ENCODE results near the gene ARL14. TPM values are rescaled to one million over a fixed set of nuclear protein-coding genes. Genes with fewer than 3 reads are reported as not detected.
A peak's percentile ranks its signal among the peaks of the same experiment; 100 is the strongest.

ARL14 gene
- total and polyA plus RNA-seq, 2 of the 13 experiments (the other 11 are each of a cell fraction or from before 2014, with no cell fraction given) = 0.11 TPM; not detected in 1

DNA sequence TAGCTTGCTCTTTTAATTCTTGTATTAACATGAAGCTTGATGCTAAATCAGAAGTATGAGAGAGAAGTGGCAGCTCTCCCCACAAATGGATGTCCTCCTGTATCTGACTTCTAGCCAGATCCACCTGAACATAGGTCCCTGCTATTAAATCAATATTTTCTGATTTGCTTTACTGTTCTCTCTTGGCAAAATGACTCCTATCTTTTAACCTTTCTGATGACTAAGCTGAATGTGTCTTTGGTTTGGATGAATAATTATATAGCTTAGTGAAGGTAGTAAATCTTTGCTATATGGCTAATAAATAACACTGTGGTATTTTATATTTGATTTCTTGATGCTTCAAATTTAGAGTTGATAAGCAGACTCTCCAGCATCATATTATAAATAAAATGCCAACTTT is 28.3 kb upstream of the ARL14 start:
- no TSS peak for BruUV-seq (replicated peaks)
- DNase-seq (ENCODE audit: low spot score) = no peak
- no peak for FAIRE-seq
- H3K27me3 ChIP-seq (ENCODE audit: control insufficient read depth in 1 of 2, insufficient read depth in 2 of 2, low read length in 2 of 2) = no peaks in the 10 kb centered on the region
- H3K4me3 ChIP-seq (replicated peaks in 1 of 3; ENCODE audit: insufficient read depth in 1 of 3, low read depth in 2 of 3, low read length in 3 of 3) = no peak overlapping the region
- in situ Hi-C loops (cut with HindIII; ENCODE audit: extremely low pct_ligation_motif_present, low pct_unique_long_range_greater_than_20kb) = no loop called here
- no peaks in the 10 kb centered on the region for H3K79me2 ChIP-seq (ENCODE audit: insufficient read depth, low read length)
- ATAC-seq = no peak
- H3K9me3 ChIP-seq (ENCODE audit: low read length) = no peaks in the 10 kb centered on the region
- H3K4me1 ChIP-seq (ENCODE audit: insufficient read depth, low read length) = no peaks in the 10 kb centered on the region
- no peak overlapping the region for H3K27ac ChIP-seq (ENCODE audit: extremely low read length, insufficient read depth, low read length)
- ChIA-PET CTCF (ENCODE audit: low intra/inter-chr PET ratio, low total read pairs) (no interaction called here), POLR2A (no interaction called here)
- no peak overlapping the region for H3K4me2 ChIP-seq (ENCODE audit: low read depth, low read length)
- intact Hi-C loops (cut with micrococcal nuclease; ENCODE audit: unreplicated experiment) = no loop called here
- H4K20me1 ChIP-seq (ENCODE audit: insufficient read depth, low read length) = no peaks in the 10 kb centered on the region
- no peak overlapping the region for H2AFZ ChIP-seq (ENCODE audit: low read length)
- TF ChIP-seq ZNF510 (CRISPR knock-in tag; IDR thresholded peaks at IDR 0.05; ENCODE audit: low read depth) (no peak), SMC3 (IDR thresholded peaks at IDR 0.05; ENCODE audit: low read length) (no peak), ZNF350 (CRISPR knock-in tag; IDR thresholded peaks at IDR 0.05; ENCODE audit: borderline replicate concordance, low read depth) (no peak), HOXD1 (CRISPR knock-in tag; IDR thresholded peaks at IDR 0.05) (no peak), MAFF (IDR thresholded peaks at IDR 0.05; ENCODE audit: low read depth, low read length) (peak; percentile 55), ZBTB8A (CRISPR knock-in tag; IDR thresholded peaks at IDR 0.05; ENCODE audit: borderline replicate concordance, low read depth) (no peak), ZSCAN9 (CRISPR knock-in tag; IDR thresholded peaks at IDR 0.05; ENCODE audit: borderline replicate concordance) (no peak), HDAC6 (IDR thresholded peaks at IDR 0.05; ENCODE audit: low read depth, low read length) (no peak), TCF7 (IDR thresholded peaks at IDR 0.05; ENCODE audit: low read depth) (no peak), POLR2A (IDR thresholded peaks at IDR 0.05; ENCODE audit: insufficient read depth in 1 of 2, low read depth in 2 of 2, low read length in 2 of 2) (no peak), MAFK (conservative IDR thresholded peaks at IDR 0.05 in 1 of 2, IDR thresholded peaks at IDR 0.05 in 1 of 2; ENCODE audit: low read length in 2 of 2) (peak; percentile 53 to 62)
- TF ChIP-seq, protein P1, sequence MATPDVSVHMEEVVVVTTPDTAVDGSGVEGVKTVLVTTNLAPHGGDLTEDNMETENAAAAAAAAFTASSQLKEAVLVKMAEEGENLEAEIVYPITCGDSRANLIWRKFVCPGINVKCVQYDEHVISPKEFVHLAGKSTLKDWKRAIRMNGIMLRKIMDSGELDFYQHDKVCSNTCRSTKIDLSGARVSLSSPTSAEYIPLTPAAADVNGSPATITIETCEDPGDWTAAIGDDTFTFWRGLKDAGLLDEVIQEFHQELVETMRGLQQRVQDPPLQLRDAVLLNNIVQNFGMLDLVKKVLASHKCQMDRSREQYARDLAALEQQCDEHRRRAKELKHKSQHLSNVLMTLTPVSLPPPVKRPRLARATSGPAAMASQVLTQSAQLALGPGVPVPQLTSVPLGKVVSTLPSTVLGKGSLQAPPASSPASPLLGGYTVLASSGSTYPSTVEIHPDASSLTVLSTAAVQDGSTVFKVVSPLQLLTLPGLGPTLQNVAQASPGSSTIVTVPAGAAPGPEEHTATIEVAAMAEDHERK (CRISPR knock-in tag; IDR thresholded peaks at IDR 0.05; ENCODE audit: low read depth) = no peak
- TF ChIP-seq, protein P2, sequence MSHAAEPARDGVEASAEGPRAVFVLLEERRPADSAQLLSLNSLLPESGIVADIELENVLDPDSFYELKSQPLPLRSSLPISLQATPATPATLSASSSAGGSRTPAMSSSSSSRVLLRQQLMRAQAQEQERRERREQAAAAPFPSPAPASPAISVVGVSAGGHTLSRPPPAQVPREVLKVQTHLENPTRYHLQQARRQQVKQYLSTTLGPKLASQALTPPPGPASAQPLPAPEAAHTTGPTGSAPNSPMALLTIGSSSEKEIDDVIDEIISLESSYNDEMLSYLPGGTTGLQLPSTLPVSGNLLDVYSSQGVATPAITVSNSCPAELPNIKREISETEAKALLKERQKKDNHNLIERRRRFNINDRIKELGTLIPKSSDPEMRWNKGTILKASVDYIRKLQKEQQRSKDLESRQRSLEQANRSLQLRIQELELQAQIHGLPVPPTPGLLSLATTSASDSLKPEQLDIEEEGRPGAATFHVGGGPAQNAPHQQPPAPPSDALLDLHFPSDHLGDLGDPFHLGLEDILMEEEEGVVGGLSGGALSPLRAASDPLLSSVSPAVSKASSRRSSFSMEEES (CRISPR knock-in tag; IDR thresholded peaks at IDR 0.05) = no peak
- TF ChIP-seq, protein P3, sequence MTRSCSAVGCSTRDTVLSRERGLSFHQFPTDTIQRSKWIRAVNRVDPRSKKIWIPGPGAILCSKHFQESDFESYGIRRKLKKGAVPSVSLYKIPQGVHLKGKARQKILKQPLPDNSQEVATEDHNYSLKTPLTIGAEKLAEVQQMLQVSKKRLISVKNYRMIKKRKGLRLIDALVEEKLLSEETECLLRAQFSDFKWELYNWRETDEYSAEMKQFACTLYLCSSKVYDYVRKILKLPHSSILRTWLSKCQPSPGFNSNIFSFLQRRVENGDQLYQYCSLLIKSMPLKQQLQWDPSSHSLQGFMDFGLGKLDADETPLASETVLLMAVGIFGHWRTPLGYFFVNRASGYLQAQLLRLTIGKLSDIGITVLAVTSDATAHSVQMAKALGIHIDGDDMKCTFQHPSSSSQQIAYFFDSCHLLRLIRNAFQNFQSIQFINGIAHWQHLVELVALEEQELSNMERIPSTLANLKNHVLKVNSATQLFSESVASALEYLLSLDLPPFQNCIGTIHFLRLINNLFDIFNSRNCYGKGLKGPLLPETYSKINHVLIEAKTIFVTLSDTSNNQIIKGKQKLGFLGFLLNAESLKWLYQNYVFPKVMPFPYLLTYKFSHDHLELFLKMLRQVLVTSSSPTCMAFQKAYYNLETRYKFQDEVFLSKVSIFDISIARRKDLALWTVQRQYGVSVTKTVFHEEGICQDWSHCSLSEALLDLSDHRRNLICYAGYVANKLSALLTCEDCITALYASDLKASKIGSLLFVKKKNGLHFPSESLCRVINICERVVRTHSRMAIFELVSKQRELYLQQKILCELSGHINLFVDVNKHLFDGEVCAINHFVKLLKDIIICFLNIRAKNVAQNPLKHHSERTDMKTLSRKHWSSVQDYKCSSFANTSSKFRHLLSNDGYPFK (CRISPR knock-in tag; IDR thresholded peaks at IDR 0.05; ENCODE audit: borderline replicate concordance) = no peak
- no peak overlapping the region for H3K9ac ChIP-seq (ENCODE audit: insufficient read depth, low read depth, low read length)
- no peaks in the 10 kb centered on the region for H3K36me3 ChIP-seq (replicated peaks in 1 of 2; ENCODE audit: control insufficient read depth in 1 of 2, insufficient read depth in 2 of 2, low read length in 2 of 2)
